HepG2 (cell line): Measurements from ENCODE around the gene SBK3. TPM values are rescaled to one million over a fixed set of nuclear protein-coding genes. Genes with fewer than 3 reads are reported as not detected.

Source experiments
- ATAC-seq: fragments of 200-7000 bp; cut with Tn5 transposase; 3 replicates; pipeline ENCODE4 v1.9.1; 2020; ENCODE audit warnings: mild to moderate bottlenecking, moderate library complexity
- BruUV-seq: library from RNA; stranded (reverse); fragments of 400-500 nt; replicated peaks from 2 replicates; lab custom pipeline; 2021; lab: Mats Ljungman, UMichigan
- CTCF ChIA-PET: fragments of 300-600 bp; formaldehyde crosslinking; extraction: SDS; loops from one replicate; lab custom pipeline; 2021; ENCODE audit warnings: low total read pairs, inconsistent platforms, low intra/inter-chr PET ratio; lab: Yijun Ruan, JAX
- POLR2A ChIA-PET: fragments of 350-600 bp; sonication (Branson Sonifier 250); formaldehyde crosslinking; loops from one replicate; lab custom pipeline; 2020; ENCODE audit warnings: antibody characterized with exemption, inconsistent platforms; lab: Yijun Ruan, JAX
- DNase-seq: peaks from one replicate; pipeline ENCODE4 v3.0.0-alpha.2; 2015; ENCODE audit warnings: low spot score
- FAIRE-seq: peaks from 3 replicates; lab custom pipeline; 2011; peaks lifted over from hg19 to GRCh38; lab: Jason Lieb, UNC
- H2AFZ ChIP-seq: one replicate; pipeline ENCODE4 v1.6.1; 2011; ENCODE audit warnings: low read length, inconsistent platforms
- H3K27ac ChIP-seq: fragments of 300-600 bp; 3 replicates; pipeline ENCODE4 v1.8.0; 2011; ENCODE audit warnings: mixed run types, mild to moderate bottlenecking, mixed read lengths, low read length, inconsistent platforms; ENCODE audit not compliant: insufficient read depth; ENCODE audit errors: extremely low read length
- H3K27me3 ChIP-seq, 2 experiments: fragments of 200-600 bp in 1 of 2; 2 replicates in 1 of 2; 3 replicates in 1 of 2; pipeline versions ENCODE4 v1.6.0 to v1.8.0; 2011; ENCODE audit warnings: low read length in 2 of 2, mild to moderate bottlenecking in 2 of 2, moderate library complexity in 2 of 2, inconsistent platforms in 1 of 2; ENCODE audit not compliant: insufficient read depth in 2 of 2, control insufficient read depth in 1 of 2
- H3K36me3 ChIP-seq, 2 experiments: fragments of 200-600 bp in 1 of 2; replicated peaks in 1 of 2; 2 replicates in 1 of 2; 3 replicates in 1 of 2; pipeline versions ENCODE4 v1.5.1 to v1.8.0; 2011; ENCODE audit warnings: low read length in 2 of 2, inconsistent platforms in 1 of 2; ENCODE audit not compliant: insufficient read depth in 2 of 2, control insufficient read depth in 1 of 2
- H3K4me1 ChIP-seq: 2 replicates; pipeline ENCODE4 v1.5.1; 2012; ENCODE audit warnings: low read length, inconsistent platforms; ENCODE audit not compliant: insufficient read depth
- H3K4me2 ChIP-seq: 2 replicates; pipeline ENCODE4 v1.6.0; 2011; ENCODE audit warnings: low read depth, low read length, inconsistent platforms
- H3K4me3 ChIP-seq, 3 experiments: fragments of 200-600 bp in 1 of 3; sonication (generic), shearing (Covaris generic) in 1 of 3; replicated peaks in 1 of 3; 2 replicates each; pipeline ENCODE4 v1.5.1; 2011 to 2016; ENCODE audit warnings: low read length in 3 of 3, inconsistent platforms in 2 of 3, low read depth in 2 of 3, mild to moderate bottlenecking in 2 of 3, control low read depth in 1 of 3, mixed read lengths in 1 of 3; ENCODE audit not compliant: insufficient read depth in 1 of 3
- H3K79me2 ChIP-seq: one replicate; pipeline ENCODE4 v1.6.1; 2011; ENCODE audit warnings: low read length, inconsistent platforms; ENCODE audit not compliant: insufficient read depth
- H3K9ac ChIP-seq: 2 replicates; pipeline ENCODE4 v1.6.0; 2011; ENCODE audit warnings: mild to moderate bottlenecking, low read depth, low read length, inconsistent platforms; ENCODE audit not compliant: insufficient read depth
- H3K9me3 ChIP-seq: 2 replicates; pipeline ENCODE4 v1.5.1; 2012; ENCODE audit warnings: mild to moderate bottlenecking, low read length
- H4K20me1 ChIP-seq: 2 replicates; pipeline ENCODE4 v1.6.0; 2011; ENCODE audit warnings: inconsistent platforms, mild to moderate bottlenecking, low read length, moderate library complexity; ENCODE audit not compliant: insufficient read depth
- CEBPB ChIP-seq: IDR thresholded peaks from 2 replicates; pipeline ENCODE4 v1.6.1; 2011; ENCODE audit warnings: low read depth, low read length, improper control_type of control experiment, borderline replicate concordance
- CENPT ChIP-seq: sonication (generic); formaldehyde crosslinking; IDR thresholded peaks from 2 replicates; pipeline ENCODE4 v1.8.0; 2022; ENCODE audit warnings: low read depth, mild to moderate bottlenecking, moderate library complexity, missing genetic modification reagents
- ESRRA ChIP-seq: sonication (generic); formaldehyde crosslinking; IDR thresholded peaks from 2 replicates; pipeline ENCODE4 v1.5.1; 2020; ENCODE audit warnings: mild to moderate bottlenecking, low read depth, missing genetic modification reagents
- GZF1 ChIP-seq: sonication (generic); formaldehyde crosslinking; IDR thresholded peaks from 2 replicates; pipeline ENCODE4 v1.5.1; 2020; ENCODE audit warnings: mild to moderate bottlenecking, missing genetic modification reagents
- ISX ChIP-seq: sonication (generic); formaldehyde crosslinking; conservative IDR thresholded peaks from 2 replicates; pipeline ENCODE4 v1.5.0; 2020; ENCODE audit warnings: missing genetic modification reagents
- TBX2 ChIP-seq: sonication (generic); formaldehyde crosslinking; IDR thresholded peaks from 2 replicates; pipeline ENCODE4 v1.5.0; 2020; ENCODE audit warnings: missing genetic modification reagents, mild to moderate bottlenecking, borderline replicate concordance
- ZBTB3 ChIP-seq: sonication (generic); formaldehyde crosslinking; IDR thresholded peaks from 2 replicates; pipeline ENCODE4 v1.4.0; 2020; ENCODE audit warnings: low read depth, mild to moderate bottlenecking, moderate library complexity, missing genetic modification reagents, borderline replicate concordance
- ZC3H4 ChIP-seq: sonication (generic); formaldehyde crosslinking; IDR thresholded peaks from 2 replicates; pipeline ENCODE4 v1.4.0; 2020; ENCODE audit warnings: missing genetic modification reagents, borderline replicate concordance
- ZKSCAN1 ChIP-seq: fragments of 150-350 bp; IDR thresholded peaks from 2 replicates; pipeline ENCODE4 v1.6.1; 2014; ENCODE audit warnings: low read length
- ZNF607 ChIP-seq: sonication (generic); formaldehyde crosslinking; IDR thresholded peaks from 2 replicates; pipeline ENCODE4 v1.5.1; 2020; ENCODE audit warnings: missing genetic modification reagents, mild to moderate bottlenecking, borderline replicate concordance
- WGBS: methylation state at CpG from one replicate; pipeline ENCODE4 v1.1.6; 2017; ENCODE audit warnings: low lambda C conversion rate; 5-methylcytosine and 5-hydroxymethylcytosine counted together
- in situ Hi-C: cut with HindIII; loops from 2 replicates; pipeline ENCODE4 v1.10.0; 2017; ENCODE audit warnings: low pct_unique_long_range_greater_than_20kb; ENCODE audit not compliant: extremely low pct_ligation_motif_present
- intact Hi-C: fragments of 100-400 bp; cut with micrococcal nuclease; formaldehyde crosslinking; loops from one replicate; pipeline ENCODE4 v1.10.0; 2022; ENCODE audit not compliant: unreplicated experiment
- polyA plus RNA-seq, 8 experiments: library from polyadenylated mRNA; depleted of rRNA in 3 of 8; stranded (reverse) in 7 of 8; unstranded in 1 of 8; fragments of >200 nt; fragmentation: Illumina TruSeq in 4 of 8; extraction: Trizol in 4 of 8; gene quantifications; 2 replicates each; pipeline versions ENCODE4 v1.2.1 to v1.2.3, GENCODE V29; 2011 to 2016; ENCODE audit warnings: low read depth in 4 of 8, missing spikeins in 1 of 8, mixed read lengths in 1 of 8; ENCODE audit not compliant: insufficient read depth in 1 of 8
- total RNA-seq, 5 experiments: library from RNA; depleted of rRNA; stranded (reverse); fragments of >200 nt; fragmentation: Illumina TruSeq; extraction: Trizol; gene quantifications; 2 replicates each; pipeline ENCODE4 v1.2.3, GENCODE V29; 2016; ENCODE audit warnings: low read depth in 1 of 5
- TF ChIP-seq, protein P1 (sequence below): sonication (generic); formaldehyde crosslinking; IDR thresholded peaks from 2 replicates; pipeline ENCODE4 v1.5.0; 2020; ENCODE audit warnings: mild to moderate bottlenecking, missing genetic modification reagents
- TF ChIP-seq, protein P2 (sequence below): sonication (generic); formaldehyde crosslinking; IDR thresholded peaks from 2 replicates; pipeline ENCODE4 v1.4.0; 2020; ENCODE audit warnings: missing genetic modification reagents
- TF ChIP-seq, protein P3 (sequence below): sonication (generic); formaldehyde crosslinking; conservative IDR thresholded peaks from 2 replicates; pipeline ENCODE4 v1.8.1; 2023; ENCODE audit warnings: missing genetic modification reagents

The SBK3 gene
- total and polyA plus RNA-seq, 2 of the 13 experiments (the other 11 are each of a cell fraction or from before 2014, with no cell fraction given), result 0.66 to 0.77 TPM

DNA sequence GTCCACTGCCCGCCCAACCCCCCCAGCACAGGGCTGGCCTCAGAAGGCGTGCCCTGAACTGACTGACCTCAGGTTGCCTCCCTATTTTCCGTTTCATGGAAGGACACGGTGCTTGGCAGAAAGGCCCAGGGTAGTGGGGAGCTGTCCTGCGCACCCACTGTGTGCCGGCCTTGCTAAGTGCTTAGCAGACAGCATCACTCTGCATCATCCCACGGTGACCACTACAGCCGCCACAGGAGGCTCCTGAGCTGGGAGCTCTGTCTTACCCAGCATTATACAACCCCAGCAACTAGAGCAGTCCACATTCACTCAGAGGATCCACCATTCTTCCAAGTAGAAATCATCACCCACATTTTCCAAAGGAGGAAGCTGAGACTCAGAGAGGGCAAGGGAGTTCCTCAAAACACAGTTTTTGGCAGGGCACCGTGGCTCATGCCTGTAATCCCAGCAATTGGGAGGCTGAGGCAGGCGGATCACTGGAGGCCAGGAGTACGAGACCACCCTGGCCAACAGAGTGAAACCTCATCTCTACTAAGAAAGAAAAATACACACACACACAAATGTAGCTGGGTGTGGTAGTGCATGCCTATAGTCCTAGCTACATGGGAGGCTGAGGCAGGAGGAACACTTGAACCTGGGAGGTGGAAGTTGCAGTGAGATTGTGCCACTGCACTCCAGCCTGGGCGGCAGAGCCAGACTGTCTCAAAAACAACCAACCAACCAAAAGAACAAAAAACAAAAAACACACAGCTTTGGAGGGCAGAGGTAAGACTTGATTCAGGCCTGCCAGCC lies 10.0 kb downstream of the SBK3 start:
- DNase-seq (no peak), FAIRE-seq (no peak), ATAC-seq (peak; percentile 16; the same call in 1 of the 3 replicates)
- CTCF ChIA-PET, result no interaction called here
- Histone ChIP-seq H3K79me2 (no peaks in the 10 kb centered on the region), H4K20me1 (no peaks in the 10 kb centered on the region), H3K4me3 (peak overlapping the region in 1 of 3 experiments; percentile 30; a peak in 1 of 6 replicates), H3K9me3 (no peaks in the 10 kb centered on the region), H2AFZ (no peak overlapping the region), H3K27ac (no peak overlapping the region), H3K27me3 (no peaks in the 10 kb centered on the region; a peak in 1 of 5 replicates), H3K36me3 (no peaks in the 10 kb centered on the region), H3K4me2 (peak overlapping the region; percentile 45; the same call in 1 of the 2 replicates), H3K9ac (no peak overlapping the region), H3K4me1 (peaks cover 32% of the 10 kb centered on the region)
- BruUV-seq, result no TSS peak
- in situ Hi-C loops, result no loop called here
- intact Hi-C loops, result no loop called here
- POLR2A ChIA-PET, result interaction anchor here (0.8 to 1.7 kb wide), 3 partner anchors 10 to 46 kb away, joined by 3 to 6 read pairs (median 3); partner anchors contain the start of gene SBK3
- 30% methylated on average over 9 of the region's 12 CpGs for WGBS
- TF ChIP-seq, protein P1, sequence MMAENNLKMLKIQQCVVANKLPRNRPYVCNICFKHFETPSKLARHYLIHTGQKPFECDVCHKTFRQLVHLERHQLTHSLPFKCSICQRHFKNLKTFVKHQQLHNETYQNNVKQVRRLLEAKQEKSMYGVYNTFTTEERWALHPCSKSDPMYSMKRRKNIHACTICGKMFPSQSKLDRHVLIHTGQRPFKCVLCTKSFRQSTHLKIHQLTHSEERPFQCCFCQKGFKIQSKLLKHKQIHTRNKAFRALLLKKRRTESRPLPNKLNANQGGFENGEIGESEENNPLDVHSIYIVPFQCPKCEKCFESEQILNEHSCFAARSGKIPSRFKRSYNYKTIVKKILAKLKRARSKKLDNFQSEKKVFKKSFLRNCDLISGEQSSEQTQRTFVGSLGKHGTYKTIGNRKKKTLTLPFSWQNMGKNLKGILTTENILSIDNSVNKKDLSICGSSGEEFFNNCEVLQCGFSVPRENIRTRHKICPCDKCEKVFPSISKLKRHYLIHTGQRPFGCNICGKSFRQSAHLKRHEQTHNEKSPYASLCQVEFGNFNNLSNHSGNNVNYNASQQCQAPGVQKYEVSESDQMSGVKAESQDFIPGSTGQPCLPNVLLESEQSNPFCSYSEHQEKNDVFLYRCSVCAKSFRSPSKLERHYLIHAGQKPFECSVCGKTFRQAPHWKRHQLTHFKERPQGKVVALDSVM (CRISPR knock-in tag), result peak; percentile 94
- TF ChIP-seq, protein P2, sequence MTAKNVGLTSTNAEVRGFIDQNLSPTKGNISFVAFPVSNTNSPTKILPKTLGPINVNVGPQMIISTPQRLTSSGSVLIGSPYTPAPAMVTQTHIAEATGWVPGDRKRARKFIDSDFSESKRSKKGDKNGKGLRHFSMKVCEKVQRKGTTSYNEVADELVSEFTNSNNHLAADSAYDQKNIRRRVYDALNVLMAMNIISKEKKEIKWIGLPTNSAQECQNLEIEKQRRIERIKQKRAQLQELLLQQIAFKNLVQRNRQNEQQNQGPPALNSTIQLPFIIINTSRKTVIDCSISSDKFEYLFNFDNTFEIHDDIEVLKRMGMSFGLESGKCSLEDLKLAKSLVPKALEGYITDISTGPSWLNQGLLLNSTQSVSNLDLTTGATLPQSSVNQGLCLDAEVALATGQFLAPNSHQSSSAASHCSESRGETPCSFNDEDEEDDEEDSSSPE (CRISPR knock-in tag), result no peak
- no peak for TF ChIP-seq ZBTB3 (CRISPR knock-in tag)
- TF ChIP-seq CEBPB, result no peak
- no peak for TF ChIP-seq ESRRA (CRISPR knock-in tag)
- TF ChIP-seq ZKSCAN1, result peak; percentile 37; the same call in 1 of the 2 replicates
- no peak for TF ChIP-seq GZF1 (CRISPR knock-in tag)
- no peak for TF ChIP-seq TBX2 (CRISPR knock-in tag)
- no peak for TF ChIP-seq ISX (CRISPR knock-in tag)
- TF ChIP-seq, protein P3, sequence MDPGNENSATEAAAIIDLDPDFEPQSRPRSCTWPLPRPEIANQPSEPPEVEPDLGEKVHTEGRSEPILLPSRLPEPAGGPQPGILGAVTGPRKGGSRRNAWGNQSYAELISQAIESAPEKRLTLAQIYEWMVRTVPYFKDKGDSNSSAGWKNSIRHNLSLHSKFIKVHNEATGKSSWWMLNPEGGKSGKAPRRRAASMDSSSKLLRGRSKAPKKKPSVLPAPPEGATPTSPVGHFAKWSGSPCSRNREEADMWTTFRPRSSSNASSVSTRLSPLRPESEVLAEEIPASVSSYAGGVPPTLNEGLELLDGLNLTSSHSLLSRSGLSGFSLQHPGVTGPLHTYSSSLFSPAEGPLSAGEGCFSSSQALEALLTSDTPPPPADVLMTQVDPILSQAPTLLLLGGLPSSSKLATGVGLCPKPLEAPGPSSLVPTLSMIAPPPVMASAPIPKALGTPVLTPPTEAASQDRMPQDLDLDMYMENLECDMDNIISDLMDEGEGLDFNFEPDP, result no peak
- TF ChIP-seq ZC3H4 (CRISPR knock-in tag), result no peak
- TF ChIP-seq CENPT (CRISPR knock-in tag), result no peak
- no peak for TF ChIP-seq ZNF607 (CRISPR knock-in tag)
- TF ChIP-seq, all 625 proteins: peak for 2
